Vagina (tissue), 2 donors: ENCODE measurements around the gene MSX2.

Experiments used
- POLR2AphosphoS5 ChIP-seq, 2 donors: sonication (generic); formaldehyde crosslinking; IDR thresholded peaks; one replicate each; pipeline ENCODE4 v1.9.0; 2017; ENCODE audit warnings: antibody characterized with exemption in 2 of 2, mild to moderate bottlenecking in 2 of 2, low read depth in 1 of 2; ENCODE audit not compliant: insufficient read depth in 1 of 2
- TF ChIP-seq, protein P1 (sequence below), 3 experiments: fragments of 450-650 bp in 2 of 3; fragments of 200-600 bp in 1 of 3; sonication (generic) in 1 of 3; IDR thresholded peaks; one replicate each; pipeline ENCODE4 v1.5.1; 2017 to 2019; ENCODE audit warnings: antibody characterized with exemption in 3 of 3, mild to moderate bottlenecking in 2 of 3, moderate library complexity in 2 of 3

DNA sequence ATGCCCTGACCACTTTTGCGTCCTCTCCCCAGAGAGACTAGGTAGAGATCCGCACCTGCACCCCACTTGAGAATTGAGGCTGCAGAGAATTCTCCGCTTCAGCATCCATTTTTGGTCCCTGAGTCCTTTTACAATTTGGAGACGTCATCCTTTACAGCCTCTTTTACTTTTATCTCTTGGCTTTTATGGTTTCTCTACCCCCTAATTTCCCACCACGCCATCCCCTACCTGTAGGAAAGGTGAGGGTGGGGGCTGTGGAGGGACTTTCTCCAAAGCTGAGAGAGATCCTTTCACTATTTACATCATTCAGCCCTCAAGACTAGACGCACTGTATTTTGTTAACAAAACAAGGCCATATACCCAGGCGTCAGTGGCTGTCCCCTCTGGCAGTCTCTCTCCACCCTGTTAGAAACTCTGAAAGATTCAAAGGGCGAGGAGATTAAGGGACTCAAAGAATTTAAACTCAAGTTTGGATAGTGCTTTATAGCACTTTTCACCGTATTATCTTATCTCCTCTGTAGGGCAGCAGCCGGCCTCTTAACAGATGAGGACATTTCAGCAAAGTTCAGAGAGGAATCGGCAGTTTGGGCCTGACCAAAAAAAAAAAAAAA lies 1.7 kb downstream of the MSX2 start:
- TF ChIP-seq, protein P1, sequence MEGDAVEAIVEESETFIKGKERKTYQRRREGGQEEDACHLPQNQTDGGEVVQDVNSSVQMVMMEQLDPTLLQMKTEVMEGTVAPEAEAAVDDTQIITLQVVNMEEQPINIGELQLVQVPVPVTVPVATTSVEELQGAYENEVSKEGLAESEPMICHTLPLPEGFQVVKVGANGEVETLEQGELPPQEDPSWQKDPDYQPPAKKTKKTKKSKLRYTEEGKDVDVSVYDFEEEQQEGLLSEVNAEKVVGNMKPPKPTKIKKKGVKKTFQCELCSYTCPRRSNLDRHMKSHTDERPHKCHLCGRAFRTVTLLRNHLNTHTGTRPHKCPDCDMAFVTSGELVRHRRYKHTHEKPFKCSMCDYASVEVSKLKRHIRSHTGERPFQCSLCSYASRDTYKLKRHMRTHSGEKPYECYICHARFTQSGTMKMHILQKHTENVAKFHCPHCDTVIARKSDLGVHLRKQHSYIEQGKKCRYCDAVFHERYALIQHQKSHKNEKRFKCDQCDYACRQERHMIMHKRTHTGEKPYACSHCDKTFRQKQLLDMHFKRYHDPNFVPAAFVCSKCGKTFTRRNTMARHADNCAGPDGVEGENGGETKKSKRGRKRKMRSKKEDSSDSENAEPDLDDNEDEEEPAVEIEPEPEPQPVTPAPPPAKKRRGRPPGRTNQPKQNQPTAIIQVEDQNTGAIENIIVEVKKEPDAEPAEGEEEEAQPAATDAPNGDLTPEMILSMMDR (IDR thresholded peaks at IDR 0.05), result no peak
- no peak for TF ChIP-seq POLR2AphosphoS5 (IDR thresholded peaks at IDR 0.05; ENCODE audit: insufficient read depth in 1 of 2, low read depth in 1 of 2)
